NK-92 treated with Interleukin-12 subunit alpha and Interleukin-12 subunit beta, amount 100 ng/mL, for 24 hours (cell line): Measurements from ENCODE around the gene SERPINA5.
"Not testable (repeated sequence)": the region's sequence is repeated elsewhere in the genome, so short reads cannot be mapped to it uniquely, and the experiment has no call there.

Experiments
- DNase-seq: peaks from one replicate; lab custom pipeline; 2025; lab: John Stamatoyannopoulos, UW

SERPINA5 gene

DNA sequence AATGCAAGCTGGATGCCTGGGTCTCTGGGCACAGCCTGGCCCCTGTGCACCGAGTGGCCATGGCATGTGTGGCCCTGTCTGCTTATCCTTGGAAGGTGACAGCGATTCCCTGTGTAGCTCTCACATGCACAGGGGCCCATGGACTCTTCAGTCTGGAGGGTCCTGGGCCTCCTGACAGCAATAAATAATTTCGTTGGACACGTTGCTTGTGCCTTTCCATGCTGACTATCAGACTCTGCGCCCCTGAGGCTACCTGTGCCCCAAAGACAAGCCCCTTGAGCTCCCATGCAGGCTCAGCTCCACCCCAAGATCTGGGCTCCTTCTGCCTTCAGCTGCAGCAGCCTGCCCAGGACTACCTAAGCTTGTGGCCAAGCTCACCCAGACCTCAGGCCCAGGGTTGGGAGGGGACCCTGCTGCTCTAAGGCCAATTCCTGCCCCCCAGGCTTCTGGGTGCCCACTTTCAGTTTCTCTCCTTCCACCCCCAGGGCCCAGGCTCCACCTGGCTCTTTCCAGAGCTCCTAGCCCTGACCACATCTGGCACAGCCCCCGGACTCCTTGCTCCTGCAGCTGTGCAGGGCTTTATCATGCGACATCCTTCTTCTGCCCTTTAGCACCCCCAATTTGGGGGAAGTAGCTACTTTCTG lies 42.8 kb downstream of the SERPINA5 start:
- no peak for DNase-seq

DNA sequence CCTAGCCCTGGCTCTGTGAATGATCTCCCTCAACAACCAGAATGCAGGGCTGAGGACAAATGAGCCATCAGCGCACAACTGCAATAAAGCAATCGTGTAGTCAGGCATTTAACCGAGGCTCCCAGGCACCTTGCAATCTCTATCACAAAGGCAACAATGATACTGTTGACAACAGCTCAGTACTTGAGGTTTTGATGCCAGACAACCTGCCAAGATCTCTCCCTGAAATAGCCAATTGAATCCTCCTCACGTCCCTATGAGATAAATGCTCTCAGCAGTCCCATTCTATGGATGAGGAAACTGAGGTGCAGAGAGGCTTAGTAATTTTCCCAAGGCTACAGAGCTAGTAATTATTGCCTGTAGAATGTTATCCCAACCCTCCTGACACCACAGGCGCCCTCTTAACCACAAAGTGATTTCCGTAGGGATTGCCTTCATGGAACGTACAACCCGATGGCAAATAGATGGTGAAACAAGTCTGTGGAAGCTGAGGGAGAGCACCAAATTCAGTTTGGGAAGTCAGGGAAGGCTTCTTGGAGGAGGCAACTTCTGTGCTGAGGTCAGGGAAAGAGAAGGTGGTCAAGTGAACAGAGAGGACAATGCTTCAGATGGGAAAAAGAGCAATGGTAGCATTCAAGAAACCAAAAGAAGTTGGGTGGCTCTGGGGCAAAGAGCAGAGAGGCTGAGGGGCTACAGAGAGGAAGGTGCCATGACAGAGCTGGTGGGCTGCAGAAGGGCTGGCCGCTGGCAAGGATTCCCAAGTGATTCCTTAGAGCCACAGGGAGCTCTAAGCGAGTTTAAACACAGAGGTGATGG lies 43.5 kb downstream of the SERPINA5 start:
- no peak for DNase-seq

DNA sequence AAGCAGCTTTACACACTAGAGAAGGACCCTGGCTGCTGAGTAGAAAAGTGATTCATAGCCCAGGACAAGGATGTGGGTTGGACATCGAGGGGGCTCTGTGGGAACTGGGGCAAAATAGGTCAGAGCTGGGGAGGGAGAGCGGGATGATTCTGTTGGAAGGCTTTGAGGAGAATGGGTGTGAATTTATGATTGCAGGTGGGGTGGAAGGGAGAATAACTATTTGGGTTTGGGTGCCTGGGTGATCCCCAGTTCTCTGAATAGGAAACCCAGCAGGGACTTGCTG lies 44.1 kb downstream of the SERPINA5 start:
- DNase-seq, result no peak

DNA sequence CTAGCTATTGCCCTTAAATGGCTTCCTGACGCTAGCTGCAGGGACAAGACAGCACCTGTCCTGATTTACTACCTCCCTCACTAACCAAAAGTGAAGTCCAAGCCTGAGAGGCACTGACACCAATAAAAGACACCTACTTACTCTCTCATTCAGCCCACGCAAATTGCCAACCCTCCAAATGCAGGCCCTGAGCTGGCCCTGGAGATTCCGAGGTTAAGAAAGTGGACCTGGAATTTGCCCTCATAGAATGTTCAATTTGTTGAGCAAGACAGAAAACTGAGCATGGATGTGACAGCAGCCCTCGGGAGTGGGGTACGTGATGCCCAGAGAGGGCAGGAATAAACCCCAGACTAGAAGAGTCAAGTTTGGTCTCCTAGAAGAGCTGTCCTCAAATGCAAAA lies 47.4 kb downstream of the SERPINA5 start:
- DNase-seq, result no peak

DNA sequence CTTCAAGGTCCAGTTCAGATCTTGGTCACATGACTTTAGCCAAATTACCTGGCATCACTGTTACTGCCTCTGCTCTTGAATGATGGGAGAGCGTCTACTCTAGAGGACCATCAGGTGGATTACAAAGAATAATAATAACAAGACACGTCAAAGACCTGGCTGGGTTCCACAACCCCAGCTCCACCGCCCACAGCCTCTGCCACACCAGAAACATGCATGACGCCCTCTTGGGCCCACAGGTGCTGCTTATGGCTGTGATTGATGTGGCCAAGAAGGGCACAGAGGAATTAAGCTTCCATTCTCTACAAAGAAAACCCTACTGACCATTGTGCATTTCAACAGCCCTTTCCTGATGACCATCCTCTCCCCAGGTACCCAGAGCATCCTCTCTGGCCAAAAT lies 49.2 kb downstream of the SERPINA5 start:
- DNase-seq, result no peak

DNA sequence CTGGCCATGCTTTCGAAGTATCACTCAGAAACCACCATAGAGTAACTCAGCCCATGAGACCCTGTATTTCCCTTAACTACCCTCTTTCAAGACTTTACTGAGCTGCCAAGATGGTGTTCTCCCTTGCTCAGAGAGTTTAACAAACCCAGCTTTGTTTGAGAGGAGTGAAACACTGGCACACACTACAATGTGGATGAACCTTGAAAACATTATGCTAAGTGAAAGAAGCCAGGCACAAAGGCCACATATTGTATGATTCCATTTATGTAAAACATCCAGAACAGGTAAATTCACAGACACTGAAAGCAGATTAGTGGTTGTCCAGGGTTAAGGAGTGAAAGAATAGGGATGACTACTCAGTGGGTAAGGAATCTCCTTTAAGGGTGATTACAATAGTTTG lies 49.8 kb downstream of the SERPINA5 start:
- DNase-seq, result no peak

DNA sequence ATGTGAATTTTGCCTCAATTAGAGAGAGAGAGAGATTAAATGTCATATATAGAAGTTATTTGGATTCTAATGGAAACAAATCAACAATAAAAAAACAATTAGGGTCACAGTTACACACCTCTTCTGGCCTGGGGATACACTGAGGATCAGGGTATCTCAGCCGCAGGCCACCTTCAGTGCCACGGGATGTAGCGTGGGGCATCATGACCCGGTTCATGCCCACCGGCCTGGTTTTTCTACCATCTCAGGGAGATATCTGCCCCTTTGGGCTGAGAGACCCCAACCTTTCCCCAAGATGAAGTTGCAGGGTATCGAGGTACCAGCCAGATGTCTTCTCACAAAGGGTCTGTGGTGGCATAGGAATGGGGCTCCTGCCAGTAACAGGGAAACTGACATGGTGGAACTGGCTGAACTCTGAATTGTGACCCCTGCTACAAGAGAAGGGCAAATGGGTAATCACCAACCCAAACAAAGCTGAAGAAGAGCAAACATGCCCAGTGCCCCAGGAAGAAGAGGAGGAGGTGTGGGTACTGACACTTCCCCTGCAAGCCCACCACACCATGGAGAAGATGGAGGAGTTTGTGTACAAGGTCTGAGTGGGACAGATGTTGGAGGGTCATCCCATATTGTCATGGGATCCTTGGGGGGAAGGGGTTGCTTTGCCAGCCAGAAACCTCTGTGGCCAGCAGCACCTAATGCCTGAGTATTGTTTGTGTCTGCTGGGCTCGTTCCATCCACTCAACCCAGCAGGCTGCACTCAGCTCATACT lies 50.5 kb downstream of the SERPINA5 start:
- DNase-seq, result no peak

DNA sequence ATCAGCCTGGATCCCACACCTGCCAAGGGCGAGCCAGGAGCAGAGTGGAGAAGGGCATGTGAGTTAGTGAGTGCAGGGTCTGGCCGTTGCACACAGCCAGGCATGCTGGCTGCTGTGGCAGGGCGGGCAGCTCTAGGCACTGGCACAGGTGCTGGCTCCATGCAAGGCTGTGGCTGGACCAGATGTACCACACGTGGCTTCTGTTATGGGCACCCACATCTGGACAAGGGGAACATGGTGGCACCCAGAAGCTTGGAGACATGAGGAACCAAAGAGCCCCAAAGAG lies 51.0 kb downstream of the SERPINA5 start:
- DNase-seq, result no peak

DNA sequence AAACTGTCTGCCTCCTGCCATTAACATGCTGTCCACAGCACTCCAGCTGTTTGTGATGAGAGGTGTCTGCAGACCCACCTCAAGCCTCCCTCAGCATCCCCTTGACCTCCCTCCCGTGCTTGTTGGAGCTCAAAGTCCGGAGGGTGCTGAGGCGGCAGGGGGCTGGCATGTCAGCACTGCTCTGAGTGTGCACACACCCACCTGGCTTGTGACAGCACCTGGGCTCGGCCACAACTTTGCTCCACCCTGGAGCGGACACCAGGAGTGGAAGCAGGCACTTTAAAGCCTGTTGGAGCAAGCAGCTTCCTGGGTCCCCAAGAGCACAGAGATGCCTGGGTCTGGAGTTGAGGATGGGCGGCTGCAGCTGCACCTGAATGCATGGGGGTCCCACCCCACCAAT lies 51.9 kb downstream of the SERPINA5 start:
- DNase-seq, result no peak

DNA sequence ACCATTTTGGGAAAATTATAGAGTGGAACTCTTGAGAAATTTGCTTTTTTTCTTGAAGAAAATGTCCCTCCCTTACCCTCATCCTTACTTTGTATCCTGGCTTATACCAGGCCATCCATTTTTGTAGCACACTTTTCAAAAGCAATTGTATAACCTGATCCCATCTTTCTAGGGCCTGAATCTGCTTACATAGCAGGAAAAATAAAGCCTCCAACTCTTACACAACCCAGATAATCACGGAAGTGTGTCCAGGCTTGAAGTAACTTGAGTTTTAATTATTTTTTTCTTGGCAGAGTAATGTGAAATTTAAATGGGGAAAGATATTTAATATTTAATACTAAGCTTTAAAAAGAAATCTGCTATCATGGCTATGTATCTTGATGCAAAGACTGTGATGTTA lies 53.9 kb downstream of the SERPINA5 start:
- no peak for DNase-seq

DNA sequence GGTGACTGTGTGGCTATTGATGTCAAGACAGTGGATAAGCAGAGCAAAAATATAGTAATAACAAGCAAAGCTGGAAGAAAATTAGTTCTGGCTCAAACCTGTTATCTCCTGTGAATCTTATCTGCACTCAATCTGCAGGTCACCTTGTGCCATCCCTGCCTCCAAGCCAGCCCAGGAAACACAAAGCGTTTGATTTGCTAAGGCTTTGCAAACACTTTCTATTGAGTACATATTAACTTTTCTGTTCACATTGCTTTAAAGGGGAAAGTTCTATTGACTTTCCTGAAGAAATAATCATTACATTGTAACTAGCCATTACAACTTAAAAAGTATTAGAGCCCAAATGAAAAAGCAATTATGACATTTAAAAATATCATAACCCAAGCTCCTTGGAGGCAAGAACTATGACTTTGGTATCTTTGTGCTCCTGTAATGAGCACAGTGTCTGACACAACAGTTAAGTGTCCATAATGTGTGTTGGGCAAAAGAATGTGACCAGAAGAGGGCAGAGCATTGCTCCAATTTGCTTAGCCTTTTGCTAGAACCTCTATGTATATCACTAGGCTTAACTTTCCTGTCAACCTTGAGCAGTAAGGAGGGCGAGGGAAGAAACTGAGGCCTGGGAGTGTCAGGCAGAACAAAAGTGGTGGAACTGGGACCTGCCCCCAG lies 55.7 kb downstream of the SERPINA5 start:
- DNase-seq, result no peak

DNA sequence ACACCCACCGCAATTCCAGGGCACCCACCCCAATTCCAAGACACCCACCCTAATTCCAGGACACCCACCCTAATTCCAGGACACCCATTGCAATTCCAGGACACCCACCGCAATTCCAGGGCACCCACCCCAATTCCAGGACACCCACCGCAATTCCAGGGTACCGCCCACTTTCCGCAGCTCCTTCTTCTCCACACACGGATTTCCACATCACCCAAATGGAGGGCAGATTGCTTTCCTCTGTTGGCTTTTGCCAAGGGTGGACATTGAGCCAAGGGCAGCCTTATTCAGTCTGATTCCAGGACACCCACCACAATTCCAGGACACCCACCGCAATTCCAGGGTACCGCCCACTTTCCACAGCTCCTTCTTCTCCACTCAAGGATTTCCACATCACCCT lies 56.6 kb downstream of the SERPINA5 start:
- DNase-seq, result not testable (repeated sequence)

DNA sequence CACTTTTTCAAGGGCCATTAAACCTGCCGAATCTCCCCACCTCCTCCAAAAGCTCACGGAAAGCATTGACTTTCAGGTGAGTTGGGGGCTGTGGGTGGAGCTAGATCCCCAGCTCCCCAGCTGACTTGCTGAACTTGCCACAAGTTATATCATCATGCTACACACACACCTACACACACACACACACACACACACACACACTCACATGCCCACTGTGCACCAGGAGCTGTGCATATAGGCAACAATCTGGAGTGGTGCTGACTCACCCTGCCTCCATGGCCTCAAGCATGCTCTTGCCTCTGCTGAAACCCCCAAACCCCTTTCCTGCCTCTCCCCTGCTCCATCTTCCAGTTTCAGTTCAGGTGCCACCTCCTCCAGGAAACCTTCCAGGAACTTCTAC lies 57.1 kb downstream of the SERPINA5 start:
- no peak for DNase-seq

DNA sequence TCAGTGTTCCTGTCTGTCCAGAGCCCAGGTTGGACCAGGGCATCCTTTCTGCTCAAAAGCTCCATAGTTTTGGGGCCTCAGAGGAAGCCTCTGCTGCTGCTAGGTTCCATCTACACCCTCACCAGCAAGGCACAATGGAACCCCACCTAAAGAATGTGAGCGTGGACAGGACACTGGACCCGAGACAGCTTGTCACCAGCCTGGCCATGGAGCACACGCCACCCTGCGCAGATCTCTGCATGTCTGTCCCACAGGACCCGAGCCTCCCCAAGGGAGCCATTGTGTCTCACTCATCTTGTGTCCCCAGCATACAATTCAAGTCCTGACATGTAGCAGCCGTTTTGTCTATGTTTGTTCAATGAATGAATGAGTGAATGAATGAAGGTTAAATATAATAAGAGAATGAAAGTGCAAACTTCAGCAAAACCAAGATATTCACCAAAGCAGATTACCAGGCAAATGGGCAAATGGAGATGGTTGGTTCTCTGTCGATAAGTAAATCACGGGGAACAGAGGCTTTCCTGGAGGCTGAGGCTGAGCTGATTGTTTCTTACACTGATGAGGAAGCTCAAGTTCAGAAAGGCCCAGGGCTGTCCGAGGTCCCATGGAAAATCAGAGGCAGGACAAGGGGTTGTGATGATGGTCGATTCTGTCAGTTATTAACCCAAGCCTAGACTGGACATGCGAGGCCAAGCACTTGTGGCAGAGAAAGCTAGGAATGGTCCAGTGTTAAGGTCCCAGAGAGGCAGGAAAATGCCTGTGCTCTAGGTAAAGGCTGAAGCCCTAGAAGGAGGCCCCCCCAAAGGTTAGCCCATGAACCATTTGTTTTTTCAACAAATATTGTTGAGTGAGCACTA lies 58.0 kb downstream of the SERPINA5 start:
- DNase-seq, result no peak

DNA sequence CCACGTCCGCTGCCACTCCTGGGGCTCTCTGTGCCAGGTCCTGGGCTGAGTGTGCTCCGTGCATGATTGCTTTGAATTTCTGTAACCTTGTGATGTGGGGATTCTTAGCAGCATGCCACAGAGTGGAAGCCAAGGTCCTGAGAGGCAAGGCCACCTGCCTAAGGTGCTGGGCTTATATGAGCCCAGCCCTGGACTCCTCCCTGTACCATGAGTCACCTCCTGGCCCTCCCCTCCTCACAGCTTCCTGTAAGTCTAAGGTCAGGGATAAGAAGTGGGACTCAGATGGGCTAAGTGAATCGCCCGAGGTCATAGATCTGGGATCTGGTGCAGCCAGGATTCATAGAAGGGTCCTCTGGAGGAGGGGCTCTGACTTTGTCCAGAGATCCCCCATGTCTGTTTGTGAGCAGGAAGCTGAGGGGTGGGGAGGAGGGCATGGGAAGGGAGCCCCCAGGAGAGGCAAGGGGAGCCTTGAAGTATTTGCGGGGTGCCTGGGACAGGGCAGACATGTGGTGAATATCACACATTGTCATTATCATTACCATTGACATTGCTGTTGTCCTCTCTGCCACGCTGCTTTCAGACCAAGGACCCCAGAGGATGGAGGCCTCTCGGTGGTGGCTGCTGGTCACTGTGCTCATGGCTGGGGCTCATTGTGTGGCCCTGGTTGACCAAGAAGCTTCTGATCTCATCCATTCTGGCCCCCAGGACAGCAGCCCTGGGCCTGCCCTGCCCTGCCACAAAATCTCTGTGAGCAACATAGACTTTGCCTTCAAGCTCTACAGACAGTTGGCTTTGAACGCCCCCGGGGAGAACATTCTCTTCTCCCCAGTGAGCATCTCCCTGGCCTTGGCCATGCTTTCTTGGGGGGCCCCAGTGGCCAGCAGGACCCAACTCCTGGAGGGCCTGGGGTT lies 59.8 kb downstream of the SERPINA5 start:
- DNase-seq, result no peak

DNA sequence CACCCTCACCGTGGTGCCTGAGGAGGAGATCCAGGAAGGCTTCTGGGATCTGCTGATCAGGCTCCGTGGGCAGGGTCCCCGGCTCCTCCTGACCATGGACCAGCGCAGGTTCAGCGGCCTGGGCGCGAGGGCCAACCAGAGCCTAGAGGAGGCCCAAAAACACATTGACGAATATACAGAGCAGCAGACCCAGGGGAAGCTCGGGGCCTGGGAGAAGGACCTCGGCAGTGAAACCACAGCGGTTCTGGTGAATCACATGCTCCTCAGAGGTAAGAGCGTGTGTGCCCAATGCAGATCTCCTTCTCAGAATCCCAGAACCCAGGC lies 60.4 kb downstream of the SERPINA5 start:
- DNase-seq, result no peak
